ENCODE measurements around the gene C19orf53. TPM values are rescaled to one million over a fixed set of nuclear protein-coding genes. Genes with fewer than 3 reads are reported as not detected.

The C19orf53 gene
- total RNA-seq, 1 experiment from 2014 or later = 115 TPM

DNA sequence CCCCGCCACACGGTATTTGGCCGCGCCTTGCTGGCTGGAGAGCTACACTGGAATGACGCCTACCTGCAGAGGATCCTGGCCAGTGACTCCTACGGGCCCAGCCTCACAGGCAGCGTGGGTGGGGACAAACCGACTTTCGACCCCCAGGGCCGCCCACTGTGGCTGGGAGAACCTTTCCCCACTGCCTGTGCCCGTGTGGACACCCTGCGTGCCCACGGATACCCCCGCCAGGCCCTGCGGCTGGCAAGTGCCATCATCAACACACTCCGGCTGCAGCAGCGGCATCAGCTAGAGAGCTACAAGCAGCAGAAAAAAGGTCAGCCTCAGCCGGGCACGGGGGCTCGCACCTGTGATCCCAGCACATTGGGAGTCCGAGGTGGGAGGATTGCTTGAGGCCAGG lies 40.3 kb downstream of the C19orf53 start:
- DNase-seq (ENCODE audit: low read depth, low spot score) (no peak), ATAC-seq (no peak)

More for the DNA sequence above, 40.3 kb downstream of the C19orf53 start:
- Histone ChIP-seq H3K36me3 (ENCODE audit: control insufficient read depth in 1 of 2, insufficient read depth in 2 of 2, low read length in 2 of 2) (peaks cover 0 to 2% of the 10 kb centered on the region in 2 experiments; a peak in 2 of 4 replicates), H3K27ac (ENCODE audit: low read depth, low read length) (no peak overlapping the region), H4K20me1 (ENCODE audit: insufficient read depth) (no peaks in the 10 kb centered on the region), H3K4me2 (ENCODE audit: low read length) (no peak overlapping the region), H3K27me3 (ENCODE audit: insufficient read depth, low read length) (no peaks in the 10 kb centered on the region), H3K4me1 (ENCODE audit: control insufficient read depth in 1 of 2, insufficient read depth in 2 of 2, low read length in 2 of 2) (peaks cover 3 to 12% of the 10 kb centered on the region in 2 experiments; a peak in 3 of 4 replicates), H3K9me2 (ENCODE audit: insufficient read depth) (no peaks in the 10 kb centered on the region), H3K9me3 (ENCODE audit: control insufficient read depth in 1 of 2, insufficient read depth in 1 of 2, low read depth in 1 of 2, low read length in 2 of 2) (no peaks in the 10 kb centered on the region), H3K9ac (ENCODE audit: low read length) (no peak overlapping the region), H3K79me2 (ENCODE audit: insufficient read depth, low read length) (no peaks in the 10 kb centered on the region), H3K4me3 (replicated peaks in 1 of 2; ENCODE audit: low read depth in 1 of 2, low read length in 2 of 2) (no peak overlapping the region), H2AFZ (ENCODE audit: low read depth, low read length, poor library complexity, severe bottlenecking) (no peak overlapping the region)
- ChIA-PET POLR2A (interaction anchor here (1.0 kb wide), 1 partner anchor 11 kb away, joined by 3 read pairs; no protein-coding TSS in a partner anchor), CTCF (interaction anchor here (0.7 to 0.9 kb wide), 2 partner anchors 48 to 322 kb away, joined by 3 read pairs; no protein-coding TSS in a partner anchor), RAD21 (ENCODE audit: low non-redundant PET in 1 of 2, low total read pairs in 2 of 2, uncharacterized antibody in 2 of 2, unreplicated experiment in 2 of 2) (no interaction called here)
- no TSS peak for BruUV-seq (replicated peaks)
- intact Hi-C loops (cut with micrococcal nuclease) = no loop called here
- TF ChIP-seq EZH2phosphoT487 (IDR thresholded peaks at IDR 0.05; ENCODE audit: borderline replicate concordance) (no peak), ZFX (IDR thresholded peaks at IDR 0.05) (no peak), MAX (IDR thresholded peaks at IDR 0.05) (no peak), SRF (IDR thresholded peaks at IDR 0.05; ENCODE audit: low read depth) (no peak), JUND (IDR thresholded peaks at IDR 0.05) (no peak), ELF1 (IDR thresholded peaks at IDR 0.05; ENCODE audit: borderline replicate concordance, low read depth) (no peak), ZNF274 (IDR thresholded peaks at IDR 0.05; ENCODE audit: low read depth, low read length) (no peak), POLR2A (IDR thresholded peaks at IDR 0.05; ENCODE audit: borderline replicate concordance, extremely low read depth, insufficient read depth, insufficient read length) (no peak), SIN3A (IDR thresholded peaks at IDR 0.05; ENCODE audit: low read depth) (no peak), TCF7L2 (IDR thresholded peaks at IDR 0.05; ENCODE audit: borderline replicate concordance, extremely low read depth, insufficient read depth, insufficient read length) (no peak), RAD21 (IDR thresholded peaks at IDR 0.05; ENCODE audit: low read depth) (no peak), EGR1 (IDR thresholded peaks at IDR 0.05; ENCODE audit: low read depth) (no peak), YY1 (IDR thresholded peaks at IDR 0.05; ENCODE audit: extremely low read depth, insufficient replicate concordance, low read depth, low read length) (no peak), FOSL1 (IDR thresholded peaks at IDR 0.05; ENCODE audit: low read depth) (no peak), POLR2AphosphoS5 (IDR thresholded peaks at IDR 0.05; ENCODE audit: low read depth, low read length) (no peak), SP1 (IDR thresholded peaks at IDR 0.05; ENCODE audit: low read depth) (no peak), CBX3 (IDR thresholded peaks at IDR 0.05; ENCODE audit: low read depth) (no peak), ATF3 (IDR thresholded peaks at IDR 0.05) (no peak)
- TF ChIP-seq, protein P1, sequence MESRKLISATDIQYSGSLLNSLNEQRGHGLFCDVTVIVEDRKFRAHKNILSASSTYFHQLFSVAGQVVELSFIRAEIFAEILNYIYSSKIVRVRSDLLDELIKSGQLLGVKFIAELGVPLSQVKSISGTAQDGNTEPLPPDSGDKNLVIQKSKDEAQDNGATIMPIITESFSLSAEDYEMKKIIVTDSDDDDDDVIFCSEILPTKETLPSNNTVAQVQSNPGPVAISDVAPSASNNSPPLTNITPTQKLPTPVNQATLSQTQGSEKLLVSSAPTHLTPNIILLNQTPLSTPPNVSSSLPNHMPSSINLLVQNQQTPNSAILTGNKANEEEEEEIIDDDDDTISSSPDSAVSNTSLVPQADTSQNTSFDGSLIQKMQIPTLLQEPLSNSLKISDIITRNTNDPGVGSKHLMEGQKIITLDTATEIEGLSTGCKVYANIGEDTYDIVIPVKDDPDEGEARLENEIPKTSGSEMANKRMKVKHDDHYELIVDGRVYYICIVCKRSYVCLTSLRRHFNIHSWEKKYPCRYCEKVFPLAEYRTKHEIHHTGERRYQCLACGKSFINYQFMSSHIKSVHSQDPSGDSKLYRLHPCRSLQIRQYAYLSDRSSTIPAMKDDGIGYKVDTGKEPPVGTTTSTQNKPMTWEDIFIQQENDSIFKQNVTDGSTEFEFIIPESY (IDR thresholded peaks at IDR 0.05; ENCODE audit: extremely low read depth, insufficient replicate concordance, low read length) = no peak

Measured in HCT116 (cell line).